Measurements from ENCODE around the gene CPED1.
"Not testable (repeated sequence)": the region's sequence is repeated elsewhere in the genome, so short reads cannot be mapped to it uniquely, and the experiment has no call there.

The CPED1 gene

DNA sequence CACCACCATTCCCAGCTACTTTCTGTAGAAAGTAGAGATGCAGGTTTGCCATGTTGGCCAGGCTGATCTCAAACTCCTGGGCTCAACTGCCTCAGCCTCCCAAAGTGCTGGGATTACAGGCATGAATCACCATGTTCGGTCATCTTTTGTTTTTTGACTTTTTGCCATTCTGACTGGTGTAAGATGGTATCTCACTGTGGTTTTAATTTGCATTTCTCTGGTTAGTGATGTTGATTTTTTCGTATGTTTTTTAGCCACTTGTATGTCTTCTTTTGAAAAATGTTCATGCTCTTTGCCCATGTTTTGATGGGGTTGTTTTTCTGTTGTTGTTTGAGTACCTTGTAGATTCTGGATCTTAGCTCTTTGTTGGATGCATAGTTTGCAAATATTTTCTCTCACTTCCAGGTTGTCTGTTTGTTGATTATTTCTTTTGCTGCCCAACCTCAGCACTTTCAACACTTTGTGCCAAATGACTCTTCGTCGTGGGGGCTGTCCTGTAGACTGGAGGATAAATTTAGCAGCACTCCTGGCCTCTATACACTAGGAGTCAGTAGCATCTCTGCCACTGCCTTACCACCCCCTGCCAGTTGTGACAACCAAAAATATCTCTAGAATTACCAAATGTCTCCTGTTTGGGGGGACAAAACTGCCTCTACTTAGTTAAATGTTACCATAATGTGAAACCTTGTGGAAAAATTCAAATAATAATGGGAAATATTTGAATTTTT, 6.5 kb upstream of the CPED1 start:
- DNase-seq = no peak

DNA sequence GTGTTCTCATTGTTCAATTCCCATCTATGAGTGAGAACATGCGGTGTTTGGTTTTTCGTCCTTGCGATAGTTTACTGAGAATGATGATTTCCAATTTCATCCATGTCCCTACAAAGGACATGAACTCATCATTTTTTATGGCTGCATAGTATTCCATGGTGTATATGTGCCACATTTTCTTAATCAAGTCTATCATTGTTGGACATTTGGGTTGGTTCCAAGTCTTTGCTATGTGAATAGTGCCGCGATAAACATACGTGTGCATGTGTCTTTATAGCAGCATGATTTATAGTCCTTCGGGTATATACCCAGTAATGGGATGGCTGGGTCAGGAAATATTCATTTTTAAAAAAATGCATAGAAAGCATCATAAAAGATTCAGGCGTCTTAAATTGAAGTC, 4.9 kb upstream of the CPED1 start:
- DNase-seq = not testable (repeated sequence)

DNA sequence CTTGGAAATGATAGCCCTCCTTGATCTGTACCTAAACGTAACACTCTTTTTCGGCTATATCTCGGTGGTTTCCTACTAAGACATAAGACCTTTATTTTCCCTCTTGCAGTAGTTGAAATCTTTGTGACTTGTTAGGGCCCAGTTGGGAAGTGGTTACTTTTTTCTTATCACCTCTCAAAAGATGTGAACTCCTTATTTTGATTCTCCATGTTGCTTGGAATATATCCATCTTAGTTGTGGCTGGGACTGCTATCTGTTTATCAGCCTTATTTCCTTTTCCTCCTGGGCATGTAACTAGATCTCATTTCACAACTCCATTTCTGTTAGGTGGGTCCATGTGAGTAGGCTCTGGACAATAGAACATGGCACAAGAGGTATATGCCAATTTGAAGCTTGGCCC, 4.1 kb upstream of the CPED1 start:
- DNase-seq = no peak

DNA sequence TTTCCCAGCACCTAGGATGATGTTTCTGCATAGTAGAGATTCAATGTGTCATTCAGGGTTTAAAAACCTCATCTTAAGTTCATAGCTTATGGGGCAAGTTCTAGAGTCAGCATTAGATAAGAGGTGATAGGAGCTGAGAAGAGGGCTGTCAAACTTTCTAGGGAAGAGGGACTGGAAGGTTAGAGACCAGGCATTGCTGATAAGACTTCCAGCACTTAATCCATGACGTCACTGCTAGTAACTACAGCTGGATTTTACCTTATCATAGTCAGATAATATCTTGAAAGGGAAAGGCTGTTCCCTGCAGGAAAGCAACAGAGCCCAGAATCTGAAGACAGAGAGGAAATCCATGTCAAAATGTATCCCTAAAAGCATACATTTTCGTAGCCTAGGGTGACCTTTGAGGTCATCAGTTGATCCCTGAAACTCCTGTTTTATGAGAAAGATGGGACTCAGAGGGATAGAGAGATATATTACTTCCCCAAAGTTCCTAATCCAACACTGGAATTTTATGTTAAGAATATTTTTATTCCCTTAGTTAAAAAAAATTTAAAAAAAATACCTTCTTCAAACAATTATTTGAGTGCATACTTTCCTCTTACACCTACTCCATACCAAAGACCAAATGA, 3.3 kb upstream of the CPED1 start:
- DNase-seq = no peak

DNA sequence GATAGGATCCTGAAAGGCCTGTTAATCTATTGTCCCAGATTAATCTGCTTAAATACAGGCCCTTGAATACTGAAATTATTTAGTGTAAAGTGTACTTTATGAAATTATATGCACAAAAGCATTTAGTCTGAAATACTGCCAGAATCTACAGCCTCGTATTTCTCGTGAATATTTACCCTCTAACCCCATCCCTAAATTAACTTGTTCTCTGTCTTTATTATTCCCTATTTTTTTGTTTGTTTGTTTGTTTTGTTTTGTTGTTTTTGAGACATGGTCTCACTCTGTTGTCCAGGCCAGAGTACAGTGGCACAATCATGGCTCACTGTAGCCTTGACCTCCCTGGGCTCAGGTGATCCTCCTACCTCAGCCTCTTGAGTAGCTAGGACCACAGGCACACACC, 2.7 kb upstream of the CPED1 start:
- DNase-seq = no peak

DNA sequence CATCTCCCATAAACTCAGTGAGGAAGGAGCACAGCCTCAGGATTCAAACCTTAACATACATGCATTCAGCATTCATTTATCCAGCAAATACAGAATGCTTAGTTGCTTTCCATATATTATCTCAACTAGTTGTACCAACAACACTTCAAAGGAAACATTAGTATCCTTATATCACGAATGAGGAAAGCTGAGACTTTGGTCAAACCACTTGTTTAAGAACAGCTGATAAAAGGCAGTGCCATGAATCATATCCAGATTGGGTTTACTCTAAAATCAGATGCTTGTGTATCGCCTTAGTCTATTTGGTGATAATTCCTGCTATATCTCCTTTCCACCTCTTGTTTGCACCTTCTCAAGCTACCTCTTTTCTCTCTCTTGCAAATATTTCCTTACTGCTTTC, 1.9 kb upstream of the CPED1 start:
- no peak for DNase-seq

DNA sequence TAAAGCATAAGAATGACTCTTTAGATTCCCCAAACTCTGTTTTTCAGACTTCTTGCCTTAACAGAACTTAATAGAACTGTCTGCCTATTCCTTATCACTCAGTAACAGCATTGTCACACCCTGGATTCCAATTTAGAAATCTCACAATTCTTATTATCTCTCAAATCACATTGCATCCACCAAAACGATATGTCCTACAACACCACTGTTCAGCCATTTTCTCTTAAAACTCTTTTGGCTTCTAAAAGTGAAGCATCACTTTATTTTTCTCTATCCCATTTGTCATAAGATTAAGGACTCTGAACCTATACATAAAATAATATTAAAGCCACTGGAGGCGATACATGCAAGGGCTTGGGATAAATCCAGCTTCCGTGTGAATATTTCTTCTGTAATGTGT, 1.2 kb upstream of the CPED1 start:
- DNase-seq = no peak

DNA sequence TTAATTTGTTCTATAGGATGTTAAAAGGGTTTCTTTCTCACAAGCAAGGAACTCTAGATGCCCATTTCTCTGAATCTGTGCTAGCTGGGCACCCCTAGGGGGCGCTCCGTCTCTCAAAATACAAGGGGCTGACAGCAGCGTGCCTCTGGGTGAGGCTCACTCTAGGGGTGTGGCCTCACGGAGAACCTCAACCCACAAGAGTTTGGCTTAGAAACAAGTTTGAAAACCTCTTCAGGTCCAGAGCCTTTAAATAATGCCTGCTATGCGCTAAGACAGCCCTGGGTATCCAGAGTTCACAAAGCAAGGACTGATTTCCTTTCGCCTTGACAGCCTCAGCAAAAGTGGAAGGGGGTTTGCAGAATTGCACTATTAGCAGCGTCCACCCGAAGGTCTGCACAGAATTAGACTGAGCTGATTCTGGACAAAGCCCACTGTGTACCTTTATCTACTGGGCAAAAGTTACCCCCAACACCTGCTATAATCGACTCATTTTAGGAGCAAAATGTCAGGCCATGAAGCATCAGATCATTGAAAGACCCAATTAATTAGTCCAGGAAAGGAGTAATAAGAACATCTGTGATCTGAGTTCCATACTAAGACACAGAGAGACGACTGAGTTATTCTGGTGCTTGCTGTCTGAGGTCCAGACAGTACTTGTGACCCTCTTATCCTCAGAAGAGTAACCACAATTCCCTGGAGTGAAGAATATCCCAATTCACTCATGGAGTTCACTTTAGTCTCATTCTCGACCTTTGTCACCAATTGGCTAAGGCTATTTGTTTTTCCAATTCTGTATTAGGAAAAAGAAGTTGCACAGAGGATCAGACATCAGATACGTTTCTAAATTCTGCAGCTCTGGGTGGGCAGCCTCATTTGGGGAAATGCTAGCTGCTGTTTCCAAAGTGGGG, 574 bp upstream of the CPED1 start:
- DNase-seq = peak; percentile 70

DNA sequence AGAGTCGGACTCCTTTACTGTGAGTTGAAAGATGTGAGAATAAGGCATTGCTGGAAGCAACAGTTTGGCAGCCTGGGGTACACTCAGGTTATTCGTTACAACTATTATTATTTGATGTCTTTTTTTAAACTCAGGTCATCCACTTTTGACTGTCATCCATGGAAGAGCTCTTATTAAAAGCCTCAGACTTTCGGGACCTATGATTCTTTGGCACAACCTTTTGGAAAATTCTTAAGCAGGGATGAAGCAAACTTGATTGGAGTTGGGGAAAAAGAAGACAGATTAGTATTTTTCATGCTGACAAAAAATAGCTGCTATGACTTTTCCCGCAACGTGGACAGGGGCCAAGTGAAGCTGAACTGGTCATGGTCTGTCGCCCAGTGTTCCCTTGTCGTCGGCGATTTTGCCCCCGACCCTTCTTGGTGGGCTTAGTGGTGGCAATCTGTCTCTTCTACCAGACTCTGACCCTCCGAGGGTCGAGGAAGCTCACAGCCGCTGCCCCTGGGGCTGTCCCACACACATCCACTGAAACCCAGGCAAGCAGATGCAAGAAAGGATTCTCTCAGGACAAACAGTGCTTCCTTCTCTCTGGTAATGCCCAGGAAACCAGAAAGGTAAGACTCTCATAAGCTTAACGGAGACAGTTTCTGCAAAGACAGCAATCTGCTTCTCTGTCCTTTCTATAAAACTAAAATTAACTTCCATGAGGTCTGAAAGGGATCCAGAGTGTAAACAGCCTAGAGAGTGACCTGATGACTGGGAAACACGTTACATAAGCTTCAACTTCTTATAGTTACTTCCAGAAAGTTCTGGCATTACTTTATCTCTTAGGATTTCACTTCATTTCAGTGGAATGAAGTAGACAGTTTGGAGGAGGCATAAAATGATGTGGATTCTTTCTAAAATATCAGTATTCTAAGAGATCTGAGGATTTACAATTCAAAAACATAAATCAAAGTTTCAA, 1.0 kb downstream of the CPED1 start:
- DNase-seq = no peak

DNA sequence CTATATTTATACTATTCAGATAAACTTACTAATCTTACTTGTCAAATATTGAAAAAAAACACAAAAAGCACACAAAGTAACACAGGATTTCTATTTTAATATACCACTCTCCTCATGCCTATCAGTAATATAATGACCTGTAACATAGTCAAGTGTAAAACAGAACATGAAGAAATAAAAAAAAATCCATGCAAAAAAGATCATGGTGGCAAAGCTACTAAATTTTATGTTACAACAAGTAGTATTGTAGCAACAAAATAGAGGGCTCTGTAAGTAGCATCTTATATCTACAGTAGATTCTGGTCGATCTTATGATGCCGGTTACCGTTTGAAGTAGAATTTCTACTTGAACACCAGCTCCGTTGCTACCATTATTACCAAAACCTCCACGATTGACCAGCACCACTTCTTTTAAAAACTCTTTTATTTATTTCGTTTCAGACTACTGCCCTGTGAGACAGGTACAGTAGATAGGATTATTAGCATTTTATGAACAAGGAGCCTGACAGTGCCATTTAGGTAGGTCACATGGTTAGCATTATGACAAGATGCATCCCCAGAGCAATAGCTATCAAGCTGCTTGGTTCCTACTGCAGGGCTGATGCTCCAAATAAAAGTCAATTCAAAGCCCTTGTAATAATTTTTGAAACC, 2.1 kb downstream of the CPED1 start:
- DNase-seq = no peak

DNA sequence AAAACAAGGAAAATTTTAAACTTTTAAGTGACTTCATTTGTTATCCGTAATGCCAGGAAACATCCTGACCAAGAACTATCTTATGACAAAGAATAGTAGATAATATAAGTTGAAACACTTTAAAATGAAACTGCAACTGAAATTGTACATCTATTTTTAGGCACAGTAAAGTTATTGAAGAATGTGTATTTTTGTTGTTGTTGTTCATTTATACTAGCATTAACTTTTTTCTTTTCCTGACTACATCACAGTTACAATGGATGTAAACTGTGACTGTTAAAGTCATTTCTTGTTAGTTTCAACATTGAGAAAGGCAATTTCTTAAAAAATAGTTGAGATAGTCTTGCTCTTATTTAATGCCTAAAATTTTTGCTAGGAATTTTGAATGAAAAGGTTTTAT, 2.6 kb downstream of the CPED1 start:
- DNase-seq = no peak

DNA sequence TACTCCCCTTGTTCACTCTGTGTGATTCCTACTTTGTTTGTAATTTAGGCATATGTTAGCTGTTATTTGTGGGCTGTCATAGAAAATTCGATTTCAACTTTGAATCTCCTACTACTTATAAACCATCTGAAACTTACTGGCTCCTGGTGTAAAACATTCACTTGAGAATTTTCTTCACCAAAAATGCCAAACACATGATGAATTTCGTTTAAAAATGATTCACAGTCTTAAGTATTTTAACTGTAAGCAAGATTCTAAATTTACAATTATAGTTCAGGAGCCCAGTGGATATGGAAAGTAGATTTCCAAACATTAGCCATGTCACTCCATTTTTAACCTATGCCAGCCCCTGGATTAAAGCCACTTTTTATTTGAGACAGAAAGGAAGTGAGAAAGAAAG, 3.1 kb downstream of the CPED1 start:
- DNase-seq = no peak

DNA sequence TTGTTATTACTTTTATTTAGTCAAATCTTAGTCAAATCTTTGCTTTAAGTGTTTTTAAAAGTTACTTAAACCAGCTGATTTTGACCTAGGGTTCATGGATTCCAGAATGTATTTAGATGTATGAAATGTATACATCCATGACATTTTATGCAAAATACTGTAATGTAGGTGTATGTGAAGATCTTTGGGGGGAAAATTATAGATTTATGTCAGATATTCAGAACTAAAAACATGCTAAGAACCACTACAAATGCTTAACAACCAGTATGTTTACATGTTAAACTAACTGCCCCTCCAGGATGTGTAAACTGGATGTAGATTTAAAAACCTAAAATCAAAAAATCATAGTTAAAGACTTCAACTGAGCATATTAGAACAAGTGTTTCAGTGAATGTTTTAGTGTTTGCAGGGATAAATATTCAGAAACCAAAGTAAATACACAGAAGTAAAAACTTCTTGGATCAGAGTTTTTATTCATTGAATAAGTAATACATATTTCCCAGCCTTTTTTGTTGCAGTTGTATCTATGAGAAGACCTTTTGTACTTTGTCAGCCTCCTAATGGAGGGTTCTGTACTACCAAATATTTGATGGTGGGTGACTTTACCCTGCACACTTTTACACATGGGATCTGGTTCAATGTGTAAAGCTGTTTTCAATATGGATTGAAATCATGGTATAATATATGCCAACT, 3.9 kb downstream of the CPED1 start:
- no peak for DNase-seq

DNA sequence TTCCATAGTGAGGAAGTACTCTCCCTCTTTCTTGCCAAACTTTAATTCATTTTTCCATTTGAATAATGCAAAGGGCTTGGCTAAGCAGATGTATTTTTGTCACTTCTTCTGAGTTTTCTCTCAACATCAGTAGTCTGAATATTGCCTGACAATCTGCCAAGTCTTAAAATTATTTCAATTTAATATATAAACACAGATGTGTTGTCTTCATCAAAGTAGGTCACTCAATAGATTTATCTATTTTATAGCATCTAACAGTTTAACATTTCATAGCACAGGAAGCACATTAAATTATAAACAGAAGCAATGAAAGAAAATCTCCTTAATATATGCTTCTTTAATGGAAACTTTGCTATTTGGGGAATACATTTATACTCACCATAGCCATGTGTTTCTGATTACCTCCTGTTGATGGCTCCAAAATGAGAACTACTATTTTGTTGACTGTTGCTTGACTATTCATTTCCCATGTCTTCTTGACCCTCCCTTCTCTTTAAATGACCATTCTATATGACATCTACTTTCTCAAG, 4.5 kb downstream of the CPED1 start:
- DNase-seq = no peak

DNA sequence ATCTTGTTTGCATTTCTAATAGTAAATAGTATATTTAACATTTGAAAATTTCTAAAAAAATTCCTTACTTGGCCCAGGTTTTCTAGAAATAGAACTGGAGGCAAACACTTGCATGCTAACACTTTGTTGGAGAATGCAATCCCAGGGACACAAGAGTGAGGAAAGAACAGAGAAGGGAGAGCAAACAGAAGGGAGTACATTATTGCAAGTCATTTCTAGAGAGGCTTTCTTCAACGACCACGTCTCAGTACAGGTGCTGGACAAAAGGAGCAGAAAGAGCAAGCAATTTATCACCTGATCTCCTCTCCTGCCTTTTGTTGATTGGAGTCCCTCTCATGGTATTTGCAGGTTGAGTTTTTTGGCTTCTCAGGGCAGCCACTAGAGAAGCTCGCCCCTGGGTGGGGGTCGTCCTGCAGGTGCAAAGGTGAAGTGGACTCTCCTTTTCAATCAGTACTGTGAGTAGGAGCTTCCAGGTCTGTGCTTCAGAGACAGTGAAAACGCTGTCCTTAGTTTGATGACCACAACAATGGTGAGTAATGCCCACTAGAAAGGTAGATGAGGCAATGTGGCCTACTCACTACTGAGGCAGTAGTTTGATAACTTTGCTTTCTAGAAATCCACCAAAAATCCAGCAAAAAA, 5.2 kb downstream of the CPED1 start:
- DNase-seq = no peak

DNA sequence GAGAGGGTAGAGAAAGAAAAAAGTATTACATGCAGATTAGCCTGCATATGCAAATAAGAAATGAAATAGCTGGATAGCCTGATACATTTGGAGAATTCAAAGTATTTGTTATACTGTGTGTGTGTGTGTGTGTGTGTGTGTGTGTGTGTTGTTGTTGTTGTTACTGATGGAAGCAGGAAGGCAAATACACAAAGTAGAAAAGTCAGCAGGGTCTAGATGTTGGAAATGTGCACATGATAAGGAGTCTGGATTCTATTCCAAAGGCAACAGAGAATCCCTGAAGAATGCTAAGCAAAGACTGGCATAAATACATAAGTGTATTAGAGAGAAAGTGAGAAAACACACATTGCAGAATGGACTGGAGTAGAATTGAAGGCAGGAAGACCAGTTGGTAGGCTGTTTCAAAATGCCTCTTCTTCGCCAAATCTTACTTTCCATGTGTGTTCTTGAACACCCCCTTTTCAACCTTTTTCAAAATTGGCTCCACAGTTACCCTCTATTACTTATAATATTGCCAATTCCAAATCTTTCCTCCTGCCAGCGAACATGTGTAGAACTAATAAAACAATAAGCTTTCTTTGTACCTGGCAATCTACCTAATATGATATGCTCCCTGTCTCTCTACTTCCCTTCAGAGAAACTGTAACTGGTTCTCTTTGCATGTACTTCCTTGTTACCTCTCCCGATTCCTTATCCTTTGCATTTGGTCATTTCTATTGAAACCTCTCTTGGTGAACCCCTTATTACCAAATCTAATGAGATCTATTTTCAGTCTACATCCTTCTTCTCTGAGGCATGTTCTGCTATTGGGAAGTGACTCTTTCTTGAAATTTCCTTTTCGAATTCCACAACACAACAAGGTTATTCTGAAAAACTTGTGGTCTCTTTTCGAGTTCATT, 6.2 kb downstream of the CPED1 start:
- no peak for DNase-seq

DNA sequence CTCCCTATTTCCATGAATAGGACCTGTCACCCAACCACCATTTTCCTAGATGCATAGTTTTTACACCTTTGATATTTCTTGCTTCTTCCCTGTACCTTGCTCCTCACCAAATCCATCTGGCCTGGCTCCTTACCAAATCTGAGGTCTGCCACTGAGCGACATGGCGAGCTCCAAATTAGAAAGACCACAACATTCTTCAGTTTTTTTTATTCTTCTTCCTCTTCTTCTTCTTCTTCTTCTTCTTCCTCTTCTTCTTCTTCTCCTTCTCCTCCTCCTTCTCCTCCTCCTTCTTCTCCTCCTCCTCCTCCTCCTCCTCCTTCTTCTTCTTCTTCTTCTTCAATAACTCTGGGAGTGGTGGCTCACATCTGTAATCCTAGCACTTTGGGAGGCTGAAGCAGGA, 7.1 kb downstream of the CPED1 start:
- DNase-seq = no peak

DNA sequence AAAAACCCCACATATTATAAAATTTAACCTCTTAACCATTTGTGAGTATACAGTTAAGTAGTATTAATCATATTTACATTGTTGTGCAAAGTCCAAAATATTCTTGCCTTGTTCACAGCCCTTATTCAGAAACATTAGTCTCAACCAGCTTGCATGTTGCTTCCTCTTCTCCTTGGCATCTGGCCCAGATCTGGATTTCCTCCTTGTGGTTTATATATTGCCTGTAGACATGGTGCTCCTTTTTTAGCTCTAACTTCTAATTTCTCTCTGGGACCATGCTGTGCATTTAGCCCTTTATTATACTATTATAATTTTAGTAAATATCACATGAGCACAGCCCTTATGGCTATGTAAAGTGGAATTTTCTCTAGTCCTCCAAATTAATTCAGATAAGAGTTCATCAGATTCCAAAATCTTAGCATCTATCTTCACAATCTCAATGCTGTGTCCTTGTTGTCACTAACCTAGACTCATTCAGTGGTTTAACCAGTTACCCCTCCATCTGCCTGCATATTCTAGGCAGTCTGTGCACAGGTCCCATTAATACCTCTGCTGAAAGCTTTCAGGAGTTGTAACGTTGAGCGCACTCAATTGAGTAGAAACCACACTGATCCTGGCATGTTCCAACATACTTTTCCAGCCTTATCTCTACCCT, 7.9 kb downstream of the CPED1 start:
- DNase-seq = no peak

DNA sequence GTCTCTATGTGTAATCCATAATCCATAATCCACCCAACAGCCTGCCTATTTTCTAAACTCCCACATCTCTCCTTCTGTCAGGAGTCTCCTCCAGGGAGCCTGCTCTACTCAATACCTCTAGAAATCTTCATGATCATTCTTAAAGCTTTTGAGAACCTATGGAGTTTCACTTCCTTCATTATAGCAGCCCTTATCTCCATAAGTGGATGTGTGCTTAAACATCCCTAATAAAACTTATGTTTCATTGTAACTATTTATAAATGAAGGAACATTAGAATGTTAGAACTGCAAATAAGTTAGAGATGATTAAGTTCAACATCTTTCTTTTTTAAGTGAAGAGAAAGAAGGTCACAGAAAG, 8.5 kb downstream of the CPED1 start:
- DNase-seq = no peak
